Spleen (tissue), 11 donors: ENCODE data around the gene RSPH3. TPM values are rescaled to one million over a fixed set of nuclear protein-coding genes. Genes with fewer than 3 reads are reported as not detected.

ENCODE experiments used
- DNase-seq: peaks from one replicate; pipeline ENCODE4 v3.0.0-alpha.2; 2020
- H3K27ac ChIP-seq, 8 donors: fragments of 200-600 bp; sonication (generic) in 7 of 8; 1 replicate in 4 of 8; 2 replicates in 4 of 8; pipeline versions ENCODE4 v1.5.0 to v1.8.0; 2016 to 2021; ENCODE audit warnings: inconsistent platforms in 4 of 8, mild to moderate bottlenecking in 4 of 8, moderate library complexity in 1 of 8
- H3K27me3 ChIP-seq, 7 donors: fragments of 200-600 bp; sonication (generic) in 6 of 7; replicated peaks in 1 of 7; 1 replicate in 4 of 7; 2 replicates in 3 of 7; pipeline versions ENCODE4 v1.5.0 to v1.8.0; 2016 to 2021; ENCODE audit warnings: inconsistent platforms in 3 of 7, mild to moderate bottlenecking in 1 of 7
- H3K36me3 ChIP-seq, 6 donors: fragments of 200-600 bp; sonication (generic) in 5 of 6; 1 replicate in 4 of 6; 2 replicates in 2 of 6; pipeline versions ENCODE4 v1.5.0 to v1.8.0; 2016 to 2021; ENCODE audit warnings: inconsistent platforms in 2 of 6
- H3K4me1 ChIP-seq, 6 donors: fragments of 200-600 bp; sonication (generic) in 5 of 6; 1 replicate in 3 of 6; 2 replicates in 3 of 6; pipeline versions ENCODE4 v1.5.0 to v1.8.0; 2016 to 2021; ENCODE audit warnings: inconsistent platforms in 3 of 6
- H3K4me3 ChIP-seq, 8 donors: fragments of 200-600 bp; sonication (generic) in 7 of 8; 1 replicate in 4 of 8; 2 replicates in 4 of 8; pipeline versions ENCODE4 v1.5.0 to v1.8.0; 2016 to 2021; ENCODE audit warnings: inconsistent platforms in 4 of 8, mild to moderate bottlenecking in 4 of 8, moderate library complexity in 2 of 8
- H3K9me3 ChIP-seq, 8 donors: fragments of 200-600 bp; sonication (generic) in 7 of 8; 1 replicate in 4 of 8; 2 replicates in 4 of 8; pipeline versions ENCODE4 v1.5.0 to v1.8.0; 2016 to 2021; ENCODE audit warnings: inconsistent platforms in 4 of 8
- POLR2A ChIP-seq, 3 donors: fragments of 450-650 bp; IDR thresholded peaks; one replicate each; pipeline ENCODE4 v1.5.1; 2017; ENCODE audit warnings: antibody characterized with exemption in 3 of 3, mild to moderate bottlenecking in 1 of 3
- POLR2AphosphoS5 ChIP-seq, 3 donors: sonication (generic); formaldehyde crosslinking; IDR thresholded peaks; one replicate each; pipeline ENCODE4 v1.5.1; 2017; ENCODE audit warnings: antibody characterized with exemption in 3 of 3
- WGBS, 5 donors: extraction: QIAGEN DNeasy Blood & Tissue Kit in 3 of 5; methylation state at CpG; one replicate each; pipeline versions ENCODE4 v1.1.5 to v1.1.7; 2013 to 2018; 5-methylcytosine and 5-hydroxymethylcytosine counted together
- intact Hi-C: fragments of 100-400 bp; cut with DNase I; formaldehyde crosslinking; loops from one replicate; pipeline ENCODE4 v1.15.0; 2023; ENCODE audit warnings: low total_unique reads
- polyA plus RNA-seq, 3 donors: library from polyadenylated mRNA; stranded (reverse); fragments of 200-250 nt; gene quantifications; one replicate each; pipeline ENCODE4 v1.2.1, GENCODE V29; 2013
- total RNA-seq, 7 donors: library from RNA; depleted of rRNA in 3 of 7; stranded (reverse); fragments of >200 nt in 3 of 7; fragmentation: NEBNext Ultra II Directional in 4 of 7; extraction: Animal tissue kit (Norgen Biotek cat#: 25700) in 4 of 7; gene quantifications; one replicate each; pipeline versions ENCODE4 v1.1.0 to v1.2.1, GENCODE V29; 2016 to 2021
- TF ChIP-seq, protein P1 (sequence below), 11 experiments: fragments of 200-600 bp in 7 of 11; fragments of 450-650 bp in 4 of 11; sonication (generic) in 4 of 11; IDR thresholded peaks in 8 of 11; conservative IDR thresholded peaks in 3 of 11; 1 replicate in 7 of 11; 2 replicates in 4 of 11; pipeline versions ENCODE4 v1.4.0 to v1.8.0; 2016 to 2021; ENCODE audit warnings: antibody characterized with exemption in 11 of 11, inconsistent platforms in 4 of 11, mild to moderate bottlenecking in 1 of 11
- donor health status: healthy with polysubstance abuse.
- donor health status: DM: no; HTN: no; CAD: no; lungs with moderate emphysema.
- donor health status: DM: no; HTN: no; CAD: no.
- donor health status: Bipolar disorder and iron deficiency.
- donor health status: healthy.
- donor health status: DM: no; HTN: no; CAD: no.
- donor health status: DM: yes; HTN: yes; CAD: no.

The RSPH3 gene
- total and polyA plus RNA-seq, 10 donors: 0.91 to 7.3 (median 4.7) TPM

DNA sequence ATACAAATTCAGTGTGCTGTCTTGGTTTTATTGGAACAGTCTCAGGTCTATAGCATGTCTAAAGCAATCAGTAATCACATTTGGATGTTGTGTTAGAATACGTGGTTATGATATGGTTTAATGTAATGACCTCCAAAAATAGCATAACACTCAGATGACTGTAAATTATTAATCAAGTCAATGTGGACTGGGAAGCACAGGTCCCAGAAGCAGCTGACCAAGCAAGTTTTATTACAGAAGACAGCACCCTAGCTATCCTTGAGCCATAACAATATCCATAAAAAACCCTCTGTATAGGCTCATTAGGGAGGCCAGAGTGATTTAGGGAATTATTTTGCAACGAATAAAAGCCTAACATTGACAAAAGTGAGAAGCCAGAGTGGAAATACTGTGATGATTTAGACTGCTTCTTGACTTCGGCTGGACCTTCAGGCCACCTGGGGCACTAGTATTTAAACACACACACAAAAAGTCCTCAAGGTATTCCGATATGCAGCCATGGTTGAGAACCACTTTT lies 66.9 kb downstream of the RSPH3 start:
- Histone ChIP-seq H3K4me1 (peaks cover 0 to 2% (median 0%) of the 10 kb centered on the region in 6 donors), H3K36me3 (no peaks in the 10 kb centered on the region), H3K27me3 (no peaks in the 10 kb centered on the region), H3K9me3 (no peaks in the 10 kb centered on the region), H3K27ac (no peak overlapping the region), H3K4me3 (no peak overlapping the region)
- WGBS, 5 donors: 90 to 94% (median 92%) methylated on average over 4 of the region's 4 CpGs
- intact Hi-C loops: no loop called here
- DNase-seq: no peak
- TF ChIP-seq, protein P1, sequence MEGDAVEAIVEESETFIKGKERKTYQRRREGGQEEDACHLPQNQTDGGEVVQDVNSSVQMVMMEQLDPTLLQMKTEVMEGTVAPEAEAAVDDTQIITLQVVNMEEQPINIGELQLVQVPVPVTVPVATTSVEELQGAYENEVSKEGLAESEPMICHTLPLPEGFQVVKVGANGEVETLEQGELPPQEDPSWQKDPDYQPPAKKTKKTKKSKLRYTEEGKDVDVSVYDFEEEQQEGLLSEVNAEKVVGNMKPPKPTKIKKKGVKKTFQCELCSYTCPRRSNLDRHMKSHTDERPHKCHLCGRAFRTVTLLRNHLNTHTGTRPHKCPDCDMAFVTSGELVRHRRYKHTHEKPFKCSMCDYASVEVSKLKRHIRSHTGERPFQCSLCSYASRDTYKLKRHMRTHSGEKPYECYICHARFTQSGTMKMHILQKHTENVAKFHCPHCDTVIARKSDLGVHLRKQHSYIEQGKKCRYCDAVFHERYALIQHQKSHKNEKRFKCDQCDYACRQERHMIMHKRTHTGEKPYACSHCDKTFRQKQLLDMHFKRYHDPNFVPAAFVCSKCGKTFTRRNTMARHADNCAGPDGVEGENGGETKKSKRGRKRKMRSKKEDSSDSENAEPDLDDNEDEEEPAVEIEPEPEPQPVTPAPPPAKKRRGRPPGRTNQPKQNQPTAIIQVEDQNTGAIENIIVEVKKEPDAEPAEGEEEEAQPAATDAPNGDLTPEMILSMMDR (IDR thresholded peaks at IDR 0.05 in 8 of 11, conservative IDR thresholded peaks at IDR 0.05 in 3 of 11): no peak
- TF ChIP-seq POLR2A (IDR thresholded peaks at IDR 0.05): no peak

DNA sequence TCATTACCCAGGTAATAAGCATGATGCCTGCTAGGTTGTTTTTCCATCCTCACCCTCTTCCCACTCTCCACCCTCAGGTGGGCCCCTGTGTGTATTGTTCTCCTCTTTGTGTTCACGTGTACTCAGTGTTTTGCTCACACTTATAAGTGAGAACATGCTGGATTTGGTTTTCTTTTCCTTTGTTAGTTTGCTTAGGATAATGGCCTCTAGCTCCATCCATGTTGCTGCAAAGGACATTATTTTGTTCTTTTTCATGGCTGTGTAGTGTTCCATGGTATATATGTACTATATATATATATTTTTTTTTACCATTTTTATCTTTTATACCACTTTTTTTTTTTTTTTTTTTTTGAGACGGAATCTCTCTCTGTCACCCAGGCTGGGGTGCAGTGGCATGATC lies 71.9 kb downstream of the RSPH3 start:
- Histone ChIP-seq H3K4me3 (no peak overlapping the region), H3K4me1 (no peaks in the 10 kb centered on the region), H3K9me3 (no peaks in the 10 kb centered on the region), H3K27me3 (no peaks in the 10 kb centered on the region), H3K36me3 (no peaks in the 10 kb centered on the region), H3K27ac (no peak overlapping the region)
- intact Hi-C loops: no loop called here
- DNase-seq: no peak
- WGBS, 5 donors: 89 to 100% (median 97%) methylated on average over 2 of the region's 2 CpGs
- TF ChIP-seq POLR2A (IDR thresholded peaks at IDR 0.05) (no peak), POLR2AphosphoS5 (IDR thresholded peaks at IDR 0.05) (no peak)
- TF ChIP-seq, protein P1 (IDR thresholded peaks at IDR 0.05 in 8 of 11, conservative IDR thresholded peaks at IDR 0.05 in 3 of 11): no peak

- H3K4me1 ChIP-seq: no peaks in the 10 kb centered on the region
- no peaks in the 10 kb centered on the region for H3K9me3 ChIP-seq
- TF ChIP-seq, protein P1 (IDR thresholded peaks at IDR 0.05 in 8 of 11, conservative IDR thresholded peaks at IDR 0.05 in 3 of 11): no peak
- TF ChIP-seq POLR2AphosphoS5 (IDR thresholded peaks at IDR 0.05) (no peak), POLR2A (IDR thresholded peaks at IDR 0.05) (no peak)
- H3K27me3 ChIP-seq: no peaks in the 10 kb centered on the region
- H3K36me3 ChIP-seq: no peaks in the 10 kb centered on the region
- intact Hi-C loops: no loop called here
- no peak overlapping the region for H3K27ac ChIP-seq
- H3K4me3 ChIP-seq: no peak overlapping the region
- 87 to 95% (median 89%) methylated on average over 6 of the region's 6 CpGs for WGBS, 5 donors
- no peak for DNase-seq
These were observed 73.6 kb downstream of the RSPH3 start for GRCh38 chr6:158926414-158926813.

GRCh38 chr6:158924499-158925455 lies 75.2 kb downstream of the RSPH3 start:
- Histone ChIP-seq H3K4me1 (no peaks in the 10 kb centered on the region), H3K36me3 (no peaks in the 10 kb centered on the region), H3K27me3 (no peaks in the 10 kb centered on the region), H3K27ac (no peak overlapping the region), H3K9me3 (no peaks in the 10 kb centered on the region), H3K4me3 (no peak overlapping the region)
- WGBS, 5 donors: 61 to 84% (median 78%) methylated on average over 4 of the region's 4 CpGs
- intact Hi-C loops: no loop called here
- no peak for DNase-seq
- TF ChIP-seq POLR2AphosphoS5 (IDR thresholded peaks at IDR 0.05): no peak
- TF ChIP-seq, protein P1 (IDR thresholded peaks at IDR 0.05 in 8 of 11, conservative IDR thresholded peaks at IDR 0.05 in 3 of 11): no peak
- no peak for TF ChIP-seq POLR2A (IDR thresholded peaks at IDR 0.05)
